B cell (primary cell): ENCODE results near the gene FADD. TPM values are rescaled to one million over a fixed set of nuclear protein-coding genes. Genes with fewer than 3 reads are reported as not detected.

Experiments used
- ATAC-seq: fragments of 200-7000 bp; cut with Tn5 transposase; one replicate; pipeline ENCODE4 v1.10.0; 2021; ENCODE audit warnings: low read depth, mild to moderate bottlenecking, moderate number of reproducible peaks, moderate library complexity
- CTCF ChIA-PET: fragments of 350-600 bp; sonication (Branson Sonifier 250); formaldehyde crosslinking; loops from one replicate; lab custom pipeline; 2021; ENCODE audit warnings: antibody characterized with exemption, inconsistent platforms; lab: Charles Lee
- POLR2A ChIA-PET: fragments of 350-600 bp; sonication (Branson Sonifier 250); formaldehyde crosslinking; loops from one replicate; lab custom pipeline; 2021; ENCODE audit warnings: antibody characterized with exemption; lab: Charles Lee
- DNase-seq: peaks from one replicate; pipeline ENCODE4 v3.0.0; 2013
- H2AFZ ChIP-seq: 2 replicates; pipeline ENCODE4 v1.6.1; 2012; ENCODE audit warnings: mild to moderate bottlenecking, low read depth, low read length; ENCODE audit not compliant: insufficient read depth, poor library complexity, severe bottlenecking
- H3K27ac ChIP-seq, 2 donors: 1 replicate in 1 of 2; 2 replicates in 1 of 2; pipeline ENCODE4 v1.5.1; 2012 to 2013; ENCODE audit warnings: low read length in 2 of 2, mild to moderate bottlenecking in 2 of 2, moderate library complexity in 1 of 2
- H3K27me3 ChIP-seq, 4 experiments: fragments of 200-600 bp in 1 of 4; sonication (generic) in 1 of 4; replicated peaks in 1 of 4; 1 replicate in 2 of 4; 2 replicates in 2 of 4; pipeline versions ENCODE4 v1.6.1 to v1.7.0; 2013 to 2016; ENCODE audit warnings: low read length in 3 of 4, mild to moderate bottlenecking in 2 of 4, mixed read lengths in 1 of 4, moderate library complexity in 1 of 4; ENCODE audit not compliant: insufficient read depth in 4 of 4, control insufficient read depth in 3 of 4; ENCODE audit errors: control extremely low read depth in 1 of 4
- H3K36me3 ChIP-seq, 2 experiments: replicated peaks in 1 of 2; 1 replicate in 1 of 2; 2 replicates in 1 of 2; pipeline versions ENCODE4 v1.6.1 to v1.7.1; 2013; ENCODE audit warnings: low read length in 1 of 2; ENCODE audit not compliant: insufficient read depth in 2 of 2, control insufficient read depth in 1 of 2; ENCODE audit errors: control extremely low read depth in 1 of 2, extremely low read depth in 1 of 2
- H3K4me1 ChIP-seq, 2 donors: fragments of 200-600 bp in 1 of 2; sonication (generic) in 1 of 2; 1 replicate in 1 of 2; 2 replicates in 1 of 2; pipeline versions ENCODE4 v1.5.1 to v1.6.1; 2013 to 2017; ENCODE audit warnings: low read length in 2 of 2; ENCODE audit not compliant: control insufficient read depth in 2 of 2, insufficient read depth in 2 of 2
- H3K4me2 ChIP-seq: replicated peaks from 2 replicates; pipeline ENCODE3; 2012; ENCODE audit warnings: mild to moderate bottlenecking, low read depth, low read length; ENCODE audit not compliant: poor library complexity, severe bottlenecking
- H3K4me3 ChIP-seq, 5 experiments: fragments of 200-600 bp in 1 of 5; sonication (generic) in 1 of 5; 1 replicate in 3 of 5; 2 replicates in 2 of 5; pipeline versions ENCODE4 v1.5.1 to v1.7.0; 2011 to 2016; ENCODE audit warnings: low read length in 4 of 5, mild to moderate bottlenecking in 4 of 5, low read depth in 2 of 5, control low read depth in 1 of 5, moderate library complexity in 1 of 5; ENCODE audit not compliant: insufficient read depth in 1 of 5; ENCODE audit errors: control extremely low read depth in 1 of 5, extremely low read depth in 1 of 5
- H3K79me2 ChIP-seq: fragments of 200-600 bp; sonication (generic); one replicate; pipeline ENCODE4 v1.6.0; 2016; ENCODE audit warnings: low read length; ENCODE audit not compliant: control insufficient read depth, insufficient read depth
- H3K9ac ChIP-seq: fragments of 200-600 bp; sonication (generic); 2 replicates; pipeline ENCODE4 v1.6.1; 2017; ENCODE audit warnings: mild to moderate bottlenecking, low read length, moderate library complexity
- H3K9me3 ChIP-seq, 3 donors: one replicate each; pipeline versions ENCODE4 v1.6.1 to v1.7.1; 2013; ENCODE audit warnings: low read length in 2 of 3; ENCODE audit not compliant: control insufficient read depth in 2 of 3, insufficient read depth in 1 of 3; ENCODE audit errors: control extremely low read depth in 1 of 3
- H4K20me1 ChIP-seq: 2 replicates; pipeline ENCODE4 v1.6.0; 2012; ENCODE audit warnings: mild to moderate bottlenecking, low read length; ENCODE audit not compliant: insufficient read depth, control insufficient read depth, poor library complexity, severe bottlenecking
- H3K27ac Mint-ChIP-seq: one replicate; pipeline ENCODE4 v1.8.0; 2021; ENCODE audit warnings: mixed read lengths
- H3K27me3 Mint-ChIP-seq: one replicate; pipeline ENCODE4 v1.8.0; 2021; ENCODE audit warnings: mixed read lengths
- H3K4me1 Mint-ChIP-seq: one replicate; pipeline ENCODE4 v1.8.0; 2021; ENCODE audit warnings: mixed read lengths
- H3K4me3 Mint-ChIP-seq: one replicate; pipeline ENCODE4 v1.8.0; 2021; ENCODE audit warnings: mixed read lengths
- H3K9me3 Mint-ChIP-seq: one replicate; pipeline ENCODE4 v1.8.0; 2022; ENCODE audit warnings: mixed read lengths; ENCODE audit not compliant: insufficient read depth
- CTCF ChIP-seq: fragments of 200-600 bp; IDR thresholded peaks from one replicate; pipeline ENCODE4 v1.8.0; 2022; ENCODE audit warnings: antibody characterized with exemption, mild to moderate bottlenecking
- EZH2 ChIP-seq: IDR thresholded peaks from 2 replicates; pipeline ENCODE4 v1.6.1; 2012; ENCODE audit warnings: borderline replicate concordance, low read depth, mild to moderate bottlenecking, moderate library complexity, low read length; ENCODE audit not compliant: insufficient read depth, poor library complexity, severe bottlenecking
- WGBS: methylation state at CpG from one replicate; pipeline ENCODE4 v1.1.5; 2013; ENCODE audit warnings: missing lambda C conversion rate; ENCODE audit not compliant: insufficient coverage; 5-methylcytosine and 5-hydroxymethylcytosine counted together
- intact Hi-C: fragments of 100-400 bp; cut with micrococcal nuclease; formaldehyde crosslinking; loops from one replicate; pipeline ENCODE4 v1.10.0; 2022
- polyA plus RNA-seq: library from polyadenylated mRNA; depleted of rRNA; stranded (reverse); fragments of >200 nt; gene quantifications from 2 replicates; pipeline ENCODE4 v1.2.3, GENCODE V29; 2012
- total RNA-seq, 2 donors: library from RNA; stranded (reverse); fragments of 120-200 nt in 1 of 2; gene quantifications; 1 replicate in 1 of 2; 2 replicates in 1 of 2; pipeline versions ENCODE4 v1.2.3 to v1.2.4, GENCODE V29; 2013 to 2022

The FADD gene
- total and polyA plus RNA-seq, 2 donors (not counting 1 experiment from before 2014, with no cell fraction given): 5.4 to 26.6 TPM

GRCh38 chr11:70193411-70194292 is 9.4 kb upstream of the FADD start:
- ChIA-PET CTCF (no interaction called here), POLR2A (no interaction called here)
- Mint-ChIP-seq H3K4me3 (no peak overlapping the region), H3K27ac (no peak overlapping the region), H3K27me3 (peaks cover 9% of the 10 kb centered on the region), H3K9me3 (no peaks in the 10 kb centered on the region), H3K4me1 (peaks cover 2% of the 10 kb centered on the region)
- ATAC-seq (no peak), DNase-seq (no peak)
- Histone ChIP-seq H3K27ac (no peak overlapping the region), H3K4me2 (no peak overlapping the region), H2AFZ (no peak overlapping the region), H3K9me3 (no peaks in the 10 kb centered on the region), H3K27me3 (peaks cover 0 to 16% (median 3%) of the 10 kb centered on the region in 4 experiments), H4K20me1 (no peaks in the 10 kb centered on the region), H3K36me3 (no peaks in the 10 kb centered on the region), H3K9ac (no peak overlapping the region), H3K4me3 (no peak overlapping the region), H3K79me2 (no peaks in the 10 kb centered on the region), H3K4me1 (no peaks in the 10 kb centered on the region)
- intact Hi-C loops: no loop called here
- TF ChIP-seq CTCF (no peak), EZH2 (no peak)
- WGBS: 86% methylated on average over 6 of the region's 7 CpGs
